SK-N-SH (cell line): Measurements from ENCODE around the gene CEBPZOS. TPM values are rescaled to one million over a fixed set of nuclear protein-coding genes. Genes with fewer than 3 reads are reported as not detected.

Source experiments
- CTCF ChIA-PET: fragments of 300-600, 350-600 bp; formaldehyde crosslinking; extraction: SDS; loops from one replicate; lab custom pipeline; 2021; lab: Yijun Ruan, JAX
- POLR2A ChIA-PET: fragments of 350-600 bp; sonication (Branson Sonifier 250); formaldehyde crosslinking; extraction: SDS; loops from one replicate; lab custom pipeline; 2020; ENCODE audit warnings: antibody characterized with exemption, inconsistent platforms; lab: Yijun Ruan, JAX
- DNase-seq: peaks from one replicate; pipeline ENCODE4 v3.0.0; 2012
- H2AFZ ChIP-seq: fragments of 200-600 bp; sonication (generic); 2 replicates; pipeline ENCODE4 v1.8.1; 2016; ENCODE audit warnings: antibody characterized with exemption, mild to moderate bottlenecking, low read depth
- H3F3A ChIP-seq: fragments of 200-600 bp; sonication (generic); replicated peaks from 2 replicates; pipeline ENCODE3; 2016; ENCODE audit warnings: antibody characterized with exemption, mild to moderate bottlenecking; ENCODE audit not compliant: insufficient read depth
- H3K27ac ChIP-seq, 2 experiments: fragments of 200-500 bp in 1 of 2; fragments of 200-600 bp in 1 of 2; sonication (Bioruptor generic) in 1 of 2; sonication (generic), shearing (Covaris generic) in 1 of 2; 2 replicates each; pipeline versions ENCODE4 v1.5.1 to v1.6.1; 2014 to 2016; ENCODE audit warnings: low read depth in 2 of 2, inconsistent platforms in 1 of 2, low read length in 1 of 2, mild to moderate bottlenecking in 1 of 2, mixed read lengths in 1 of 2
- H3K27me3 ChIP-seq: fragments of 200-600 bp; sonication (generic), shearing (Covaris generic); 2 replicates; pipeline ENCODE4 v1.6.1; 2016; ENCODE audit warnings: mixed run types; ENCODE audit not compliant: insufficient read depth
- H3K36me3 ChIP-seq, 2 experiments: fragments of 200-500 bp in 1 of 2; fragments of 200-600 bp in 1 of 2; sonication (Bioruptor generic) in 1 of 2; sonication (generic) in 1 of 2; replicated peaks in 1 of 2; 2 replicates each; pipeline versions ENCODE3 to v1.5.1; 2014 to 2016; ENCODE audit warnings: low read length in 1 of 2, mild to moderate bottlenecking in 1 of 2; ENCODE audit not compliant: insufficient read depth in 2 of 2, control insufficient read depth in 1 of 2
- H3K4me1 ChIP-seq, 2 experiments: fragments of 200-500 bp in 1 of 2; fragments of 200-600 bp in 1 of 2; sonication (Bioruptor generic) in 1 of 2; sonication (generic), shearing (Covaris generic) in 1 of 2; 2 replicates each; pipeline versions ENCODE4 v1.5.1 to v1.6.1; 2014 to 2016; ENCODE audit warnings: low read depth in 1 of 2, low read length in 1 of 2, mixed run types in 1 of 2; ENCODE audit not compliant: insufficient read depth in 2 of 2, control insufficient read depth in 1 of 2
- H3K4me2 ChIP-seq: fragments of 200-600 bp; sonication (generic), shearing (Covaris generic); 2 replicates; pipeline ENCODE4 v1.6.1; 2017; ENCODE audit warnings: mixed run types
- H3K4me3 ChIP-seq, 2 experiments: fragments of 200-500 bp in 1 of 2; fragments of 200-600 bp in 1 of 2; sonication (Bioruptor generic) in 1 of 2; sonication (generic), shearing (Covaris generic) in 1 of 2; 2 replicates each; pipeline versions ENCODE4 v1.5.1 to v1.8.1; 2014 to 2016; ENCODE audit warnings: low read depth in 2 of 2, inconsistent platforms in 1 of 2, low read length in 1 of 2, mild to moderate bottlenecking in 1 of 2, mixed read lengths in 1 of 2, moderate library complexity in 1 of 2
- H3K79me2 ChIP-seq: fragments of 200-600 bp; sonication (generic); 2 replicates; pipeline ENCODE4 v1.8.1; 2017; ENCODE audit warnings: mild to moderate bottlenecking; ENCODE audit not compliant: insufficient read depth
- H3K9ac ChIP-seq: fragments of 200-600 bp; sonication (generic); 2 replicates; pipeline ENCODE4 v1.6.1; 2017; ENCODE audit warnings: mixed run types
- H3K9me2 ChIP-seq: fragments of 200-600 bp; sonication (generic); 2 replicates; pipeline ENCODE4 v1.6.1; 2017; ENCODE audit warnings: mixed run types
- H3K9me3 ChIP-seq: fragments of 200-600 bp; sonication (generic); 2 replicates; pipeline ENCODE4 v1.6.1; 2017; ENCODE audit warnings: mixed run types, mild to moderate bottlenecking, moderate library complexity
- H4K20me1 ChIP-seq: fragments of 200-600 bp; sonication (generic); 2 replicates; pipeline ENCODE4 v1.6.1; 2017; ENCODE audit warnings: mild to moderate bottlenecking, mixed run types; ENCODE audit not compliant: insufficient read depth
- CTCF ChIP-seq: fragments of 200-600 bp; sonication (generic); IDR thresholded peaks from 2 replicates; pipeline ENCODE4 v1.6.1; 2017; ENCODE audit warnings: antibody characterized with exemption, mild to moderate bottlenecking, moderate library complexity
- GABPA ChIP-seq: IDR thresholded peaks from 2 replicates; pipeline ENCODE4 v1.4.0; 2012; ENCODE audit warnings: low read depth, mild to moderate bottlenecking
- NFIC ChIP-seq: IDR thresholded peaks from 2 replicates; pipeline ENCODE4 v1.4.0; 2012; ENCODE audit warnings: borderline replicate concordance
- PBX3 ChIP-seq: IDR thresholded peaks from 2 replicates; pipeline ENCODE4; 2012
- POLR2AphosphoS5 ChIP-seq: IDR thresholded peaks from 2 replicates; pipeline ENCODE4 v1.6.1; 2012; ENCODE audit warnings: low read depth, low read length
- REST ChIP-seq: IDR thresholded peaks from 2 replicates; pipeline ENCODE4 v1.6.1; 2012; ENCODE audit warnings: mild to moderate bottlenecking, low read depth, low read length, moderate library complexity
- WGBS: methylation state at CpG from one replicate; pipeline ENCODE4 v1.1.6; 2017; ENCODE audit warnings: low lambda C conversion rate; 5-methylcytosine and 5-hydroxymethylcytosine counted together
- polyA plus RNA-seq, 3 experiments: library from polyadenylated mRNA; depleted of rRNA; stranded (reverse); fragments of >200 nt; gene quantifications; 2 replicates each; pipeline ENCODE4 v1.2.3, GENCODE V29; 2012

The CEBPZOS gene
- polyA plus RNA-seq, 1 of the 3 experiments (the other 2 are of a cell fraction) = 27.5 TPM

- Histone ChIP-seq H3K36me3 (peaks cover 36 to 45% of the 10 kb centered on the region in 2 experiments), H2AFZ (no peak overlapping the region), H3K27ac (peak overlapping the region in 1 of 2 experiments; percentile 16; a peak in 1 of 4 replicates), H3K9me3 (peaks cover 4% of the 10 kb centered on the region; the same call in 1 of the 2 replicates), H4K20me1 (peaks cover 6% of the 10 kb centered on the region; the same call in 1 of the 2 replicates), H3K27me3 (no peaks in the 10 kb centered on the region), H3K9ac (no peak overlapping the region), H3F3A (peaks cover 20% of the 10 kb centered on the region), H3K9me2 (no peaks in the 10 kb centered on the region; the same call in 1 of the 2 replicates), H3K4me3 (no peak overlapping the region), H3K4me2 (no peak overlapping the region), H3K4me1 (peaks cover 6 to 15% of the 10 kb centered on the region in 2 experiments; a peak in 3 of 4 replicates), H3K79me2 (peaks cover 56% of the 10 kb centered on the region)
- 96% methylated on average over 8 of the region's 8 CpGs for WGBS
- ChIA-PET POLR2A (no interaction called here), CTCF (interaction anchor here (1.6 to 1.8 kb wide), 3 partner anchors 13 to 30 kb away, joined by 8 to 9 read pairs (median 8); no protein-coding TSS in a partner anchor)
- TF ChIP-seq NFIC (no peak), GABPA (no peak), CTCF (no peak), REST (no peak)
- no peak for DNase-seq
Observed at GRCh38 chr2:37198681-37199065, 2.4 kb downstream of the CEBPZOS start.

GRCh38 chr2:37201208-37201607 lies 4.9 kb downstream of the CEBPZOS start:
- H3K36me3 ChIP-seq = peaks cover 58 to 70% of the 10 kb centered on the region in 2 experiments
- no peak overlapping the region for H2AFZ ChIP-seq
- no peak for DNase-seq
- no peaks in the 10 kb centered on the region for H3K27me3 ChIP-seq
- H3K27ac ChIP-seq = peak overlapping the region in 1 of 2 experiments; percentile 0; a peak in 1 of 4 replicates
- 73% methylated on average over 1 of the region's 1 CpG for WGBS
- H4K20me1 ChIP-seq = peaks cover 6% of the 10 kb centered on the region; the same call in 1 of the 2 replicates
- no peaks in the 10 kb centered on the region; the same call in 1 of the 2 replicates for H3K9me2 ChIP-seq
- H3K4me2 ChIP-seq = no peak overlapping the region
- no peak overlapping the region for H3K9ac ChIP-seq
- H3K4me3 ChIP-seq = no peak overlapping the region
- POLR2A ChIA-PET = interaction anchor here (1.1 kb wide), 1 partner anchor 46 kb away, joined by 3 read pairs; no protein-coding TSS in a partner anchor
- CTCF ChIA-PET = interaction anchor here (1.1 to 2.0 kb wide), 3 partner anchors 33 to 690 kb away, joined by 3 to 16 read pairs (median 3); no protein-coding TSS in a partner anchor
- H3K9me3 ChIP-seq = peaks cover 11% of the 10 kb centered on the region; the same call in 1 of the 2 replicates
- peaks cover 22% of the 10 kb centered on the region for H3F3A ChIP-seq
- peaks cover 81% of the 10 kb centered on the region for H3K79me2 ChIP-seq
- H3K4me1 ChIP-seq = peaks cover 6 to 15% of the 10 kb centered on the region in 2 experiments; a peak in 3 of 4 replicates
- TF ChIP-seq PBX3 (no peak), POLR2AphosphoS5 (0 out of 2 replicates have a peak, but pooled peaks have one; percentile 20)
